ENCODE data around the gene ARHGEF28. TPM values are rescaled to one million over a fixed set of nuclear protein-coding genes. Genes with fewer than 3 reads are reported as not detected.

Gene ARHGEF28
- total RNA-seq, 6 experiments from 2014 or later = 3.0 to 14.9 (median 6.4) TPM

DNA sequence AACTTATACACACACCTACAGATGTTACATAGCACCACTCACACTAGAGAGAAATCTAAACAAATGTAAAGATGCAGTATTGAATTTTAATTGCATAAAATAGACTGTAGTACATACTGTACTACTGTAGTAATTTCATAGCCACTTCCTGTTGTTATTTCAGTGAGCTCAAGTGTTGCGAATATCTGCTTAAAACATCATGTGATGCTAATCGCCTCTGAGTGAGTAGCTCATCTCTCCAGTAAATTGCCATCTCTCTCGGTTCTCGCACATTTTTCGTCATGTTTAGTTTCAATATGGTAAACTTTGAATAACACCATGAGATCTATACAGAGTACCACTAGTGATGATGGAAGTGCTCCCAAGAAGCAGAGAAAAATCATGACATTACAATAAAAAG lies 22.0 kb upstream of the ARHGEF28 start:
- H3K4me1 ChIP-seq = peaks cover 0 to 12% (median 0%) of the 10 kb centered on the region in 4 donors
- intact Hi-C loops (cut with DNase I) = no loop called here
- ATAC-seq (no peak), DNase-seq (no peak)
- WGBS (ENCODE audit: insufficient coverage, low coverage, low lambda C conversion rate, missing lambda C conversion rate) = 69% methylated on average over 5 of the region's 5 CpGs
- no peaks in the 10 kb centered on the region for H3K27me3 ChIP-seq
- no peak overlapping the region for H3K4me3 ChIP-seq
- H3K27ac ChIP-seq = no peak overlapping the region
- peaks cover 0 to 4% (median 0%) of the 10 kb centered on the region in 4 donors for H3K9me3 ChIP-seq
- no peaks in the 10 kb centered on the region for H3K36me3 ChIP-seq
- TF ChIP-seq, protein P1, sequence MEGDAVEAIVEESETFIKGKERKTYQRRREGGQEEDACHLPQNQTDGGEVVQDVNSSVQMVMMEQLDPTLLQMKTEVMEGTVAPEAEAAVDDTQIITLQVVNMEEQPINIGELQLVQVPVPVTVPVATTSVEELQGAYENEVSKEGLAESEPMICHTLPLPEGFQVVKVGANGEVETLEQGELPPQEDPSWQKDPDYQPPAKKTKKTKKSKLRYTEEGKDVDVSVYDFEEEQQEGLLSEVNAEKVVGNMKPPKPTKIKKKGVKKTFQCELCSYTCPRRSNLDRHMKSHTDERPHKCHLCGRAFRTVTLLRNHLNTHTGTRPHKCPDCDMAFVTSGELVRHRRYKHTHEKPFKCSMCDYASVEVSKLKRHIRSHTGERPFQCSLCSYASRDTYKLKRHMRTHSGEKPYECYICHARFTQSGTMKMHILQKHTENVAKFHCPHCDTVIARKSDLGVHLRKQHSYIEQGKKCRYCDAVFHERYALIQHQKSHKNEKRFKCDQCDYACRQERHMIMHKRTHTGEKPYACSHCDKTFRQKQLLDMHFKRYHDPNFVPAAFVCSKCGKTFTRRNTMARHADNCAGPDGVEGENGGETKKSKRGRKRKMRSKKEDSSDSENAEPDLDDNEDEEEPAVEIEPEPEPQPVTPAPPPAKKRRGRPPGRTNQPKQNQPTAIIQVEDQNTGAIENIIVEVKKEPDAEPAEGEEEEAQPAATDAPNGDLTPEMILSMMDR (IDR thresholded peaks at IDR 0.05) = no peak
- no peak for TF ChIP-seq POLR2A (IDR thresholded peaks at IDR 0.05)

DNA sequence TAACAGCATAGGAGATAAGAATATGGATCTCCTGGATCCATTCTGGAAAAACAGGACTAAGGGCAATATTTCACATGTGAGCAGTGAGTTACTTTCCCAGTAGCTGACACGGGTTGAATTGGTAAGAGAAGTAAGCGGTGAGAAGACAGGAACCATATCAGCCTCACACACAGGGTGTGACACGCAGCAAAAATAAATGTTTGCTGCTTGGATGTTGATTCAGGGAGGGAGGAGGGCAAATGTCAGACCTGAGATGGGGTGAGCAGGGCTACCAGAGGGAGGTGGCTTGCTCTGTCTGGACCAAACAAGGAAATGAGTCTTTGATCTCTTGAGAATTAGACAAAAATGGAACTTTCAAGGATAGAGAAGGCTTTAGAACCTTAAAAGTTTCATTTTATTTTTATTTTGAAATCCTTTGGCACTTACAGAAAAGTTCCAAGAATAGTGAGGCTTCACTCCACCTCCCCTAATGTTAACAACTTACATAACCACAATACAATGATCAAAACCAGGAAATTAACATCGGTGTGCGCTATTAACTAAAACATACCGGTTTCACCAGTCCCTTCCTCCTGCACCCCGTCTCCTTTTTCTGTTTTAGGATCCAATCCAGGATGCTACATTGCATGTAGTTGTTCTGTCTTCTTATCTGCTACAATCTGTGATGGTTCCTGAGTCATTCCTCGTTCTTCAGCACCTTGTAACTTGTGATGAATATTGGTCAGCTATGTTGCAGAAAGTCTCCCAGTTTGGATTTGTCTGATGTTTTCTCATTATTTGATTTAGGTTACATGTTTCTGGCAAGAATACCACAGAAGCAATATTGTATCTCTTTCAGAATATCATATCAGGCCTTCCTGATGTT lies 20.5 kb upstream of the ARHGEF28 start:
- H3K36me3 ChIP-seq = no peaks in the 10 kb centered on the region
- intact Hi-C loops (cut with DNase I) = no loop called here
- H3K9me3 ChIP-seq = peaks cover 0 to 4% (median 0%) of the 10 kb centered on the region in 4 donors
- DNase-seq (peak in 1 of 3 donors; percentile 24), ATAC-seq (peak; percentile 85 to 99 (median 98))
- no peaks in the 10 kb centered on the region for H3K27me3 ChIP-seq
- TF ChIP-seq, protein P1 (IDR thresholded peaks at IDR 0.05) = no peak
- no peak for TF ChIP-seq POLR2A (IDR thresholded peaks at IDR 0.05)
- H3K4me3 ChIP-seq = no peak overlapping the region
- peak overlapping the region in 1 of 3 donors; percentile 26 for H3K27ac ChIP-seq
- peaks cover 0 to 12% (median 0%) of the 10 kb centered on the region in 4 donors for H3K4me1 ChIP-seq
- 48% methylated on average over 8 of the region's 8 CpGs for WGBS (ENCODE audit: insufficient coverage, low coverage, low lambda C conversion rate, missing lambda C conversion rate)

DNA sequence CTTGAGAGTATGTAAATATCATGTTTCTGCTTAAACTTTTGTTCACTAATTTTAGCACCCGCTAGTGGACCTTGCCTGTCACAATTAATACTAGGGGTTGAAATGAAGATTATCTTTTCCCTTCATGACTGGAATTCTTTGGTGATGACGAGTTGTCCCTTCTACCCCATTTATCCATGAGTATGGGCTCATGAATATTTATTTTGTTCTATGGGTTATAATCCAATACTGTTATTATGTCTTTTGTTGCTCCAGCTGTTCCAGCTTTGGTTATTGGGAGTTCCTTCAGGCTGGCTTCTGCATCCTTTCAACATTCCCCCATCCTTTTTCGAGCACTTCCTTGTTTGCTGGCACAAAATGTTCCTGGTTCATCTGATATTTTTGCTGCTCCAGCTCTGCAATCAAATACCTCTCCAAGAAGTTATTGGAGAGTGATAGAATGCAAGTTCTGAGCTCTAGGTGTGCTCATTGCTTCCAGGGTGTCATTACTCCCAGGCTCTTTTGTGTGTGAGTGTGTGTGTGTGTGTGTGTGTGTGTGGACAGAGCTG lies 19.7 kb upstream of the ARHGEF28 start:
- TF ChIP-seq, protein P1 (IDR thresholded peaks at IDR 0.05) = no peak
- TF ChIP-seq POLR2A (IDR thresholded peaks at IDR 0.05) = no peak
- WGBS (ENCODE audit: insufficient coverage, low coverage, low lambda C conversion rate, missing lambda C conversion rate) = 55% methylated on average over 3 of the region's 3 CpGs
- Histone ChIP-seq H3K27ac (no peak overlapping the region), H3K9me3 (peaks cover 0 to 4% (median 0%) of the 10 kb centered on the region in 4 donors), H3K4me3 (no peak overlapping the region), H3K27me3 (no peaks in the 10 kb centered on the region), H3K4me1 (peaks cover 0 to 12% (median 0%) of the 10 kb centered on the region in 4 donors), H3K36me3 (no peaks in the 10 kb centered on the region)
- ATAC-seq (no peak), DNase-seq (no peak)
- intact Hi-C loops (cut with DNase I) = no loop called here

DNA sequence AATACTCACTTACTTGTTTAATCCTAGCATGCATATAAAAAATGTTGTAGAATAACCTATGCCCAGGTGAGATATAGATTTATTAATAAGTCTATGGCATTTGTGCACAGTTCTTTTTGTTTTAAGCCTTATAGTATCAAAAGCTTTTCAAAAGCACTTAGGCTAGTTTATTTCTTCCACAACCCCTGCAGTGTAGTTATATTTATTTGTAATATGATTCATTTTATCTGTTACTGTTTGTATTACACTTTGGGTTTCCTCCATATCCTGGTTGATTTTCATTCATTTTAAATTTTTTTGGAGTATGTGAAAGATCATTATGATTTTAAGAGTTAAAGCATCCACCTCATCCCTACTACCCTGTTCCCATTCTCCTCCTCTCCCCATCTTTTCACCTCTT lies 18.8 kb upstream of the ARHGEF28 start:
- intact Hi-C loops (cut with DNase I) = no loop called here
- H3K4me1 ChIP-seq = peaks cover 0 to 12% (median 0%) of the 10 kb centered on the region in 4 donors
- H3K27me3 ChIP-seq = no peaks in the 10 kb centered on the region
- no peak for TF ChIP-seq POLR2A (IDR thresholded peaks at IDR 0.05)
- TF ChIP-seq, protein P1 (IDR thresholded peaks at IDR 0.05) = no peak
- DNase-seq = no peak
- H3K27ac ChIP-seq = no peak overlapping the region
- H3K4me3 ChIP-seq = no peak overlapping the region
- no peaks in the 10 kb centered on the region for H3K36me3 ChIP-seq
- H3K9me3 ChIP-seq = peaks cover 0 to 3% (median 0%) of the 10 kb centered on the region in 4 donors
- ATAC-seq = no peak

Measured in right lobe of liver (tissue), 6 donors.